NK-92 (cell line): Measurements from ENCODE around the gene HDAC9.

Source experiments
- DNase-seq: peaks from one replicate; lab custom pipeline; 2025; ENCODE audit not compliant: unreplicated experiment; lab: John Stamatoyannopoulos, UW

Gene HDAC9

DNA sequence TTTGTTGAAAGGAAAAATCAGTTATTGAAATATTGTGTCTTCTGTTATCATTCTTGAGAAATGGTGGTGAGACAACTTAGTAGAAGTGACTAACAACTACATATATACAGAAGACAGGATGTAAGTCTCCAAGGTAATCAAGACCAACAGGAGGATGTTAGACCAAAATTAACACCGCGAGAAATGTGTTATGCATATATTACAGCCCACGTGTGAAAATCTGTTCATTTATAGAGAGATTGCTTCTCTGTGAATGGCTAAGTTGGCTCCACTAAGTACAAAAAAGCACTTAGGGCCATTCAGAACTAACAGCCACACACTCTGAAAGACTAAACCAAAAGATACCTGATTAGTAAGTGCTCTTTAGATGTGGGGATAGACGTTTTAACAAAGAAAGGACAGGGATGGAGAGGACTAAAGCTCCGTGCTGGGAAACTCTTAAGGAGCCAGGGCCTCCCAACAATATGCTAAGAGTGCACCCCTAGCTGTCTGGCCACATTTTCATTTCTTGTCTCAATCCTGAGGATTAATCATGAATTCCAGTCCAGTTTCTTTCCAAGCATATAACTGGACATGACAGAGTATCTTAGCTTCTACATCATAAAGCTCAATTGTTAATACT is 26.5 kb downstream of the HDAC9 start:
- DNase-seq, result no peak

- DNase-seq, result no peak
Measured at GRCh38 chr7:18524248-18524647, 28.7 kb downstream of the HDAC9 start.

- no peak for DNase-seq
Measured at GRCh38 chr7:18526368-18526878, 30.9 kb downstream of the HDAC9 start.

- DNase-seq, result no peak
Measured at GRCh38 chr7:18529239-18529638, 33.7 kb downstream of the HDAC9 start.

DNA sequence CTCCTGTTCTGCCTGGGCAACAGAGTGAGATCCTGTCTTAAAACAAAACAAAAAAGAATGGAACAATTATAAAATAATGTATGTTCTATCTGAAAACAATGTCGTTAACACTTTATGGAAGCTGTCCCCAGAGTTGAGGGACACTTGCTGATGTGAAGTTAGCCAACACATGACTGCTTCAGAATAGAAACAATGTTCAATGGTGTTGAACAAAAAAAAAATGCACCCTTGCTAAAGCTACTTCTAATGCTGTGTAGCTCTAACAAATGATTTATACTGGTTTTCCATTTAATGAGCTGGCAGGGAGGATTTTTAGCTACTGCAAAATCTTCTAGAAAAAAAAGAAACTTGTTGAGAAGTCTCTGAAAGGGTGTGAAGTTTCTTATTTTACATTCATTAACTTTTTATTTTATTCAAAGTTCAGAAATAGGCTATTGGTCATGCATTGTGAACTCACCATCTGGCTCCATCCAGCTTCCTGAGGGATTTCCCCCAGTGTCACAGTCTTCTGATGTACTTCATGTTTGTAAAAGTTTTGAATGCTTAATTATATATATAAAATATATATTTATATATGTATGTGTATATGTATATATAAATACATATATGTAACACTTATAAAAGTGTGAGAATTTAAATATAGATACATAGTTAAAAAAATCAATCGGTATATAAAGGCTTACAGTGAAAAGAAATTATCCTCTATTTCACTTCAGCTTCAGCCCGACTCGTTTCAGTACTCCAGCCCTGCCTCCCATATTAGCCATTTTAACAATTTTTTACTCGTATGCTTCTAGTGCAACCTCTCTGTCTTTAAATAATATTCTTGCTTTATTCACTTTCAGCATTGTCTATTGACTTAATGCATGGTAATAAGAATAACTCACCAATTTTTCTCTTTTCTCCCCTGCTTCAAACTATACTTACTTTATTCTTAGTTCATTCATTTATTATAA is 35.0 kb downstream of the HDAC9 start:
- no peak for DNase-seq

DNA sequence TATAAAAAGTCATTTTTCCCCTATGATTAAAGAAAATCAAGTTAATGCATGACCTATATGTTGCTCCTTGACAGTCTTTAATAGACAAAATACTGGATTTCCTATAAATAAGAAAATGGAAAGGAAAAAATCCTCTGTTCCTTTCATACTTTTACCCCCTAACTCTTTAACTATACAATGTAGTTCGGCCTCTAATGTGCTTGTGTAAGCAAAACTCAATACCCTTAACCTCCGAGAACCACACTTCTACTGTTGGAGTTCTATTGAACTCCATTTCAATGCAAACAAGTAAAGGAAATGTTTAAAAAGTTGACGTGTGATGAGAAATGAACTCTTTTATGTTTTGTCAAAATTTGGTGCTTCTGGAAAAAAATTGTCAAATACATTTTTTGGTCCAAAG is 36.0 kb downstream of the HDAC9 start:
- no peak for DNase-seq

DNA sequence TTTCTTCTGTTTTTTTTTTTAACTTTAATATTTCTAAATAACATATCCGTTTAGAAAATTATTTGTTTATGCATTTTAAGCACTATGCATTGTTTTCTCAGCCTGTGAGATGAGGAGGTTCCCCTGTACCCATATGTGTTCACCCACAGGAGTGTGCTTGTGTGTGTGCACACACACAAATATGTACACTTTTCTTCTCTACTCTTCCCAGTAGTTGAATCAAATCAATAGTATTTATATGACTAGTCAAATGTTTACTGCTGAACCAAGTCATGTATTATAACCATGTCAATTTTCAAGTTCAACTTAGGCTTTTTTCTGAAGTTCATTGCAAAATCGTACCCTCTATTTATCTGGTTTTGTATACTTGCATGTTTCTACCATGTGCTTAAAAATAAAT is 37.3 kb downstream of the HDAC9 start:
- DNase-seq, result no peak

DNA sequence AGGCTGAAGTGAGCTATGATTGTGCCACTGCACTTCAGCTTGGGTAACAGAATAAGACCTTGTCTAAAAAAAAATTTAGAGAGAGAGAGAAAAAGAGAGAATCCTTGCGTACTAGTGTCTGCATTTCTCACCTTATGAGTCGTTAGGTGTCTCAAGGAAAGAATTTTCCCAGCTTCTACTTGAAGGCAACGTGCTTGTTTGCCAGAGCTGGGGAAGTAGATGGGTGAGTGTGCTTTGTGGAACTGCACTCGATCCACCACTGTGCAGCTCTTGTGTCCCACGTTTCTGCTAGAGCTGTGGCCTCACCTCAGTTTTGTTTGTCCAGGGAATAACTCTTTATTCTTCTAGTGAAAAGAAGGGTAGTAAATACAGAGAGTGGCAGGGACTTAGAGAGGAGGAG is 38.9 kb downstream of the HDAC9 start:
- DNase-seq, result no peak

- DNase-seq, result no peak
Measured at GRCh38 chr7:18535810-18536415, 40.4 kb downstream of the HDAC9 start.

GRCh38 chr7:18536486-18536885 is 40.9 kb downstream of the HDAC9 start:
- DNase-seq, result no peak

GRCh38 chr7:18538554-18539250 is 43.2 kb downstream of the HDAC9 start:
- DNase-seq, result no peak

DNA sequence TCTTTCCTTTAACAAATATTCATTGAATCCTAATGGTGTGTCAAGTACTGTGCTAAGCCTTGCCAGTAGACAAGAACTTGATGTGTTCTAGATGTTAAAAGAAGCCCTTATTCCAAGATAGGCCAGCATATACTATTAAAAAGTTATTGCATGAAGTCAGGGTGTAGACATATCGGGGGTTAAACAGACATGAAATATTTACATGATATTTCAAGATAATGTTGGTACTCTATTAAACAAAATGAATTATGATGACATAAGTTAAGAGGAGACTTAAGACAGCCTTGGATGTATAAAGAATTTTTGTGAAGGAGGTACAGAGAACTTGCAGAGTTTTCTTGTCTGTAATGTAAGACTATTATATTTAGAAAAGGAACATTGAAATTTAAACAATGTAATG is 44.8 kb downstream of the HDAC9 start:
- no peak for DNase-seq

GRCh38 chr7:18541181-18541870 is 45.8 kb downstream of the HDAC9 start:
- no peak for DNase-seq

- DNase-seq, result no peak
Measured at GRCh38 chr7:18541871-18542212, 46.3 kb downstream of the HDAC9 start.

GRCh38 chr7:18546576-18546975 is 51.0 kb downstream of the HDAC9 start:
- no peak for DNase-seq

DNA sequence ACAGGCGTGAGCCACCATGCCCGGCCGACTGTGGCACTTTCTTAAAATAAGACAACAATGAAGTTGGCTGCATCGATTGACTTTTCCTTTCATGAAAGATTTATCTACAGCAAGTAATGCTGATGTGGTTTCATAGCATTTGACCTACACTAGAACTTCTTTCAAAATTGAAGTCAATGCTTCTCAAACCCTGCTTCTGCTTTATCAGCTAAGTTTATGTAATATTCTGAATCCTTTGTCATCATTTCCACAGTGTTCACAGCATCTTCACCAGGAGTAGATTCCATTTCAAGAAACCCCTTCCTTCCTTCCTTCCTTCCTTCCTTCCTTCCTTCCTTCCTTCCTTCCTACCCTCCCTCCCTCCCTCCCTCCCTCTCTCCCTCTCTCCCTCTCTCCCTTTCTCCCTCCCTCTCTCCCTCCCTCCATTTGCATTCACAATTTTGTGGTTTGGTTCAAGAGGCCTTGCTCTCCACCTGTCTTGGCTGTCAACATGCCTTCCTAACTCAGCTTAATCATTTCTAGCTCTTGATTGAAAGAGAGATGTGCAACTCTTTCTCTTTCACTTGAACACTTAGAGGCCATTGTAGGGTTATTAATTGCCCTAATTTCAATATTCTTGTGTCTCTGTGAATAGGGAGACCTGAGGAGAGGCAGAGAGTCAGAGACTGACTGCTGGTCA is 52.1 kb downstream of the HDAC9 start:
- no peak for DNase-seq

DNA sequence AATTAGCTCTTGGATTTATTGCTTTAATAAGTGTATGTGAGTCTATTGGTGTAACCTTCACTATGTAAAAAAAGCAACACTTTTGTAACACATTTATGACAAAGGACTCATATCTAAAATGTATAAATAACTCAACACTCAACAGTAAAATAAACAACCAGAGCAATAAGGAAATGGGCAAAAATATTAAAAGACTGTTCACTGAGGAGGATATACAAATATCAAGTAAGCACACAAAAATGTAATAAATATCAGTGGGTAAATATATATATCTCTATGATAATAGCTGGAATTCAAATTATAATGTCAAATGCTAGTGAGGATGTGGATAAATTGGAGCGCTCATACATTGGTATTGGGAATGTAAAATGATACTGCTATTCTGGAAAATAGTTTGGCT is 53.0 kb downstream of the HDAC9 start:
- no peak for DNase-seq

DNA sequence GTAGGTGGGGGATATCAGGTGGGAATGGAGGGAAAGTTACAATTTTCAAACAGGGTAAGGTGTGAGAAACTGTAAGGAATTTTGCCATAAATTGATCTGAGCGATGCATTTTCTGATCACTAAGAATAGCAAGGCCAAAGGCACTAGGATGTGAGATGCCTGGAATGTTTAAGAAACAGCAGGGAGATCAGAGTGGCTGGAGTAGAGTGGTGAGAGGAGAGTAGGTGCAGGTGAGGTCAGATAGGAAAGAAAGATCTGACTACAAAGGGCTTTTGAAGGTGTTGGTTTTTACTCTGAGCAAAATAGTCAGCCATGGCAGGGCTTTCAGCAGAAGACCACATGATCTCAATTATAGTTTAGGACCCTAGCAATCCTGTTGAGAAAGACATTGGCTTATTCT is 55.0 kb downstream of the HDAC9 start:
- no peak for DNase-seq

DNA sequence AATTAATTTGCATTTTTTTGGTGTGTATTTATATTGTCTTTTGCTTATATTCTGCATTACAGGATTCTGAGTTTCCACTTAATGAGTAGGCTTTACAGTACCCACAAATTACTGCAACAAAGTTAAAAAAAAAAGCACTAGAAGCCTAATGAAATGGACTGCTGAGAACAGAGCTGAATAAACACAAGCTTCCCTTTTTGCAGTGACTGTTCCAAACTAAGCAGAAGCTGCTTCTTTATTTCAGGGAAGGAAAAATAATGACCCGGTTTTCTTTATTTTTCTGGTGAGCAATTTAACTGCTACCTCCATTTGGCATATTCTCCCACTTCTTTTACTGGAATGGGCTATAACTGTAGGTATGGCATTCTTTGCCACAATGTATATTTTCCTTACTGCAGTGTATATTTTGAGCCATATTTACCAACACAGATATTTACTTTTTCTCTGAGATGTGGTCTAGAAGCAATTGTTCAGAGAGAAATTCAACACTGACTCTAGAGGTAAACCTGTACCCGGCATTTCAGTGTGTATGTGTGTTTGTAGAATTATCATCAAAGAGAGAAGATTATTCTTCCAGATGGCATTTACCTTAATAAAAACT is 56.9 kb downstream of the HDAC9 start:
- DNase-seq, result no peak
